MM.1S (cell line): Measurements from ENCODE around the gene CST4.

Experiments used
- DNase-seq: peaks from one replicate; pipeline ENCODE4 v3.0.0-alpha.2; 2015
- H2AFZ ChIP-seq: fragments of 300-600 bp; sonication (generic); 2 replicates; pipeline ENCODE4 v1.6.0; 2016; ENCODE audit warnings: antibody characterized with exemption, low read length
- H3F3A ChIP-seq: fragments of 300-600 bp; sonication (generic); 2 replicates; pipeline ENCODE4 v1.6.1; 2016; ENCODE audit warnings: mild to moderate bottlenecking, antibody characterized with exemption, low read length, moderate library complexity, mixed read lengths; ENCODE audit not compliant: insufficient read depth
- H3K27ac ChIP-seq: fragments of 300-600 bp; sonication (generic); 2 replicates; pipeline ENCODE4 v1.5.1; 2016; ENCODE audit warnings: mild to moderate bottlenecking, low read length
- H3K27me3 ChIP-seq: fragments of 300-600 bp; sonication (generic); replicated peaks from 2 replicates; pipeline ENCODE4 v1.6.0; 2016; ENCODE audit warnings: low read length; ENCODE audit not compliant: insufficient read depth
- H3K36me3 ChIP-seq: fragments of 300-600 bp; sonication (generic); replicated peaks from 2 replicates; pipeline ENCODE4 v1.6.1; 2016; ENCODE audit warnings: mild to moderate bottlenecking, low read length, mixed read lengths; ENCODE audit not compliant: insufficient read depth
- H3K4me1 ChIP-seq: fragments of 300-600 bp; sonication (generic); 2 replicates; pipeline ENCODE4 v1.6.1; 2016; ENCODE audit warnings: low read length, mixed read lengths
- H3K4me2 ChIP-seq: fragments of 300-600 bp; sonication (generic); 2 replicates; pipeline ENCODE4 v1.6.0; 2016; ENCODE audit warnings: low read depth, low read length
- H3K4me3 ChIP-seq: fragments of 300-600 bp; sonication (generic); 2 replicates; pipeline ENCODE4 v1.5.1; 2016; ENCODE audit warnings: low read length, mixed read lengths
- H3K79me2 ChIP-seq: fragments of 300-600 bp; sonication (generic); 2 replicates; pipeline ENCODE4 v1.6.1; 2016; ENCODE audit warnings: mixed run types, low read length, mixed read lengths
- H3K9ac ChIP-seq: fragments of 300-600 bp; sonication (generic); 2 replicates; pipeline ENCODE4 v1.6.1; 2016; ENCODE audit warnings: low read length, mixed read lengths
- H3K9me2 ChIP-seq: fragments of 300-600 bp; sonication (generic); replicated peaks from 2 replicates; pipeline ENCODE4 v1.6.1; 2016; ENCODE audit warnings: mild to moderate bottlenecking, low read length, mixed read lengths; ENCODE audit not compliant: insufficient read depth
- H3K9me3 ChIP-seq: fragments of 300-600 bp; sonication (generic); replicated peaks from 2 replicates; pipeline ENCODE4 v1.6.1; 2016; ENCODE audit warnings: mild to moderate bottlenecking, low read length, mixed read lengths; ENCODE audit not compliant: insufficient read depth
- H4K20me1 ChIP-seq: fragments of 300-600 bp; sonication (generic); 2 replicates; pipeline ENCODE4 v1.6.1; 2016; ENCODE audit warnings: mild to moderate bottlenecking, low read length, moderate library complexity, mixed read lengths; ENCODE audit not compliant: insufficient read depth
- EZH2 ChIP-seq: fragments of 300-600 bp; sonication (generic); optimal IDR thresholded peaks from 2 replicates; pipeline ENCODE3; 2017; ENCODE audit warnings: low read depth, mild to moderate bottlenecking, antibody characterized with exemption, low read length, mixed read lengths
- EZH2phosphoT487 ChIP-seq: fragments of 300-600 bp; sonication (generic); IDR thresholded peaks from 2 replicates; pipeline ENCODE4 v1.6.1; 2018; ENCODE audit warnings: antibody characterized with exemption, low read length
- TF ChIP-seq, protein P1 (sequence below): fragments of 300-600 bp; sonication (generic); IDR thresholded peaks from 2 replicates; pipeline ENCODE4 v1.5.1; 2016; ENCODE audit warnings: antibody characterized with exemption, low read length, mixed read lengths

CST4 gene

DNA sequence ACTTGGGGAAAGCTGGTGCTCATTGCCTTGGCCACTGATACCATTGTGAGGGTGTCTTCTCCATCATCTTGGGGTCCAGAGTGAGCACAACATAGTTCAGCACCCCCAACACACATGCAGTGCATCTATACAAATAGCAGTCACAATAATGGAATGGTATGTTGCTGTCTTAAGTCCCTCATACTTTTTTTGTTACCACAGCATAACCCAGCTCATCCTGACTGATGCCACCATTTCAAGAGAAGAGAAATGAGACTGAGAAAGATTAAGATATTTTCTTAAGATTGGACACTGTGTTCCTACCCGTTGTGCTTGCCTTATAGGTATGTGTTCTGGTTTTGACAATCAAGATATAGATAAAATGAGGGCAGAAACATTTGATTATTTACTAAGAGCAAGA lies 15.6 kb downstream of the CST4 start:
- no peak for DNase-seq
- H3K4me1 ChIP-seq: no peaks in the 10 kb centered on the region
- H3K9me3 ChIP-seq: no peaks in the 10 kb centered on the region
- H3K4me3 ChIP-seq: no peak overlapping the region
- no peaks in the 10 kb centered on the region for H3K27me3 ChIP-seq
- H3K27ac ChIP-seq: no peak overlapping the region
- H3K9ac ChIP-seq: no peak overlapping the region
- no peaks in the 10 kb centered on the region for H3F3A ChIP-seq
- no peaks in the 10 kb centered on the region for H3K36me3 ChIP-seq
- no peak overlapping the region for H3K4me2 ChIP-seq
- H4K20me1 ChIP-seq: no peaks in the 10 kb centered on the region
- H3K9me2 ChIP-seq: no peaks in the 10 kb centered on the region
- no peaks in the 10 kb centered on the region for H3K79me2 ChIP-seq
- H2AFZ ChIP-seq: no peak overlapping the region
- TF ChIP-seq EZH2phosphoT487: no peak
- no peak for TF ChIP-seq EZH2
- TF ChIP-seq, protein P1, sequence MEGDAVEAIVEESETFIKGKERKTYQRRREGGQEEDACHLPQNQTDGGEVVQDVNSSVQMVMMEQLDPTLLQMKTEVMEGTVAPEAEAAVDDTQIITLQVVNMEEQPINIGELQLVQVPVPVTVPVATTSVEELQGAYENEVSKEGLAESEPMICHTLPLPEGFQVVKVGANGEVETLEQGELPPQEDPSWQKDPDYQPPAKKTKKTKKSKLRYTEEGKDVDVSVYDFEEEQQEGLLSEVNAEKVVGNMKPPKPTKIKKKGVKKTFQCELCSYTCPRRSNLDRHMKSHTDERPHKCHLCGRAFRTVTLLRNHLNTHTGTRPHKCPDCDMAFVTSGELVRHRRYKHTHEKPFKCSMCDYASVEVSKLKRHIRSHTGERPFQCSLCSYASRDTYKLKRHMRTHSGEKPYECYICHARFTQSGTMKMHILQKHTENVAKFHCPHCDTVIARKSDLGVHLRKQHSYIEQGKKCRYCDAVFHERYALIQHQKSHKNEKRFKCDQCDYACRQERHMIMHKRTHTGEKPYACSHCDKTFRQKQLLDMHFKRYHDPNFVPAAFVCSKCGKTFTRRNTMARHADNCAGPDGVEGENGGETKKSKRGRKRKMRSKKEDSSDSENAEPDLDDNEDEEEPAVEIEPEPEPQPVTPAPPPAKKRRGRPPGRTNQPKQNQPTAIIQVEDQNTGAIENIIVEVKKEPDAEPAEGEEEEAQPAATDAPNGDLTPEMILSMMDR: no peak

DNA sequence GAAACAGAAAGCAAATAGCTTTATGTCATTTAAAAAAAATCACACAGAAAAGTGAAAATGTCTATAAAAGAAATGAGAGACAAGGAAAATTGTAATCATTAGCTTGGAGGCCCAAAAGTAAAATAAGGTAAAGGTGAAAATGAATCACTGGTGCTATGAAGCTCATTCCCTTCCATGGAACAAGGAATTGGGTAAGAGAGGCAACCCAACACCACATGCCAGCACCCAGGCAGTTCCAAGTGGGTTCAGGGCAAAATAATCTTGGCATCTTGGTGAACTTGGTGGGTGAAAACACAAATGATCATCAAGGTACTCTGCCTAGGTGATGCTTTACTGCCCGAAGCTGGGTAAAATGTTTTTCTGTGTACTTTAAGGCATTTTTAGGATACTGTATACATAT lies 16.7 kb downstream of the CST4 start:
- H3F3A ChIP-seq: no peaks in the 10 kb centered on the region
- no peaks in the 10 kb centered on the region for H3K36me3 ChIP-seq
- no peak overlapping the region for H2AFZ ChIP-seq
- H3K4me2 ChIP-seq: no peak overlapping the region
- no peaks in the 10 kb centered on the region for H3K79me2 ChIP-seq
- no peak overlapping the region for H3K4me3 ChIP-seq
- no peaks in the 10 kb centered on the region for H3K9me2 ChIP-seq
- H3K4me1 ChIP-seq: no peaks in the 10 kb centered on the region
- H3K9me3 ChIP-seq: no peaks in the 10 kb centered on the region
- TF ChIP-seq, protein P1: no peak
- TF ChIP-seq EZH2: no peak
- no peak for TF ChIP-seq EZH2phosphoT487
- H3K27ac ChIP-seq: no peak overlapping the region
- H4K20me1 ChIP-seq: no peaks in the 10 kb centered on the region
- no peaks in the 10 kb centered on the region for H3K27me3 ChIP-seq
- no peak overlapping the region for H3K9ac ChIP-seq
- DNase-seq: no peak

DNA sequence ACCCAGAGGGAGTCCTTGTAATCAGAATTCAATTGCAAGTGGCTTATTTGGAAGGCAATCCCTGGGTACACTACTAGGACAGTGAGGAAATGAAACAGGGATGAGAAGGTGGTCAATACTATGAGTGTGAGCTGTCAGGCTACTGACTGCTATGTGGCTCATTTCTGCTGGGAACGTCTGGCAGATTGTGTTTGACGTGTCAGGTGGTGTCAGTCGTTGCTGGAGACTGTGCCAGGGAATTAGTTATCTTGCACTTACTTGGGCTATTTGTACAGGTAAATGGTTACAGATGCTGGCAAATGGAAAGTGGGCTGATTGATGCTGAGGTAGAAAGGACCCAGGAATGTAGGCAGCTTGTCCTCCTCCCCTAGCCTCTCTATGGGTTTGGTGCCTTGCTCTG lies 17.4 kb downstream of the CST4 start:
- no peak for DNase-seq
- H3K9ac ChIP-seq: no peak overlapping the region
- H3K4me1 ChIP-seq: no peaks in the 10 kb centered on the region
- H3K79me2 ChIP-seq: no peaks in the 10 kb centered on the region
- H3K36me3 ChIP-seq: no peaks in the 10 kb centered on the region
- H4K20me1 ChIP-seq: no peaks in the 10 kb centered on the region
- TF ChIP-seq EZH2: no peak
- TF ChIP-seq EZH2phosphoT487: no peak
- TF ChIP-seq, protein P1: no peak
- no peak overlapping the region for H2AFZ ChIP-seq
- H3K9me3 ChIP-seq: no peaks in the 10 kb centered on the region
- no peaks in the 10 kb centered on the region for H3K27me3 ChIP-seq
- no peak overlapping the region for H3K4me3 ChIP-seq
- no peaks in the 10 kb centered on the region for H3K9me2 ChIP-seq
- H3K4me2 ChIP-seq: no peak overlapping the region
- H3F3A ChIP-seq: no peaks in the 10 kb centered on the region
- H3K27ac ChIP-seq: no peak overlapping the region
